Hepatocyte (in vitro differentiated cells): ENCODE data around the gene CNKSR1. TPM values are rescaled to one million over a fixed set of nuclear protein-coding genes. Genes with fewer than 3 reads are reported as not detected.

Experiments
- DNase-seq: peaks from one replicate; pipeline ENCODE4 v3.0.0-alpha.2; 2016; ENCODE audit warnings: low spot score
- H2AFZ ChIP-seq: fragments of 200-600 bp; sonication (generic); 2 replicates; pipeline ENCODE4 v1.6.0; 2016; ENCODE audit warnings: antibody characterized with exemption, mild to moderate bottlenecking
- H3K27ac ChIP-seq: fragments of 200-600 bp; sonication (generic); 2 replicates; pipeline ENCODE4 v1.5.1; 2016; ENCODE audit warnings: mild to moderate bottlenecking
- H3K27me3 ChIP-seq: fragments of 200-600 bp; sonication (generic); 2 replicates; pipeline ENCODE4 v1.6.1; 2016
- H3K36me3 ChIP-seq: fragments of 200-600 bp; sonication (generic); replicated peaks from 2 replicates; pipeline ENCODE4 v1.5.1; 2016; ENCODE audit warnings: low read depth; ENCODE audit not compliant: insufficient read depth
- H3K4me1 ChIP-seq: fragments of 200-600 bp; sonication (generic); 2 replicates; pipeline ENCODE4 v1.5.1; 2016; ENCODE audit warnings: mild to moderate bottlenecking, moderate library complexity; ENCODE audit not compliant: insufficient read depth
- H3K4me2 ChIP-seq: fragments of 200-600 bp; sonication (generic); 2 replicates; pipeline ENCODE4 v1.6.0; 2016
- H3K4me3 ChIP-seq: fragments of 200-600 bp; sonication (generic); 2 replicates; pipeline ENCODE4 v1.5.1; 2016; ENCODE audit warnings: mild to moderate bottlenecking
- H3K79me2 ChIP-seq: fragments of 200-600 bp; sonication (generic); 2 replicates; pipeline ENCODE4 v1.6.0; 2017; ENCODE audit warnings: mild to moderate bottlenecking
- H3K9me2 ChIP-seq: fragments of 200-600 bp; sonication (generic); replicated peaks from 2 replicates; pipeline ENCODE4 v1.6.0; 2017; ENCODE audit warnings: mild to moderate bottlenecking; ENCODE audit not compliant: insufficient read depth
- H3K9me3 ChIP-seq: fragments of 200-600 bp; sonication (generic); 2 replicates; pipeline ENCODE4 v1.5.1; 2016; ENCODE audit warnings: low read depth, mild to moderate bottlenecking
- H4K20me1 ChIP-seq: fragments of 200-600 bp; sonication (generic); 2 replicates; pipeline ENCODE4 v1.6.0; 2016; ENCODE audit warnings: mild to moderate bottlenecking; ENCODE audit not compliant: insufficient read depth, poor library complexity, severe bottlenecking
- CTCF ChIP-seq: fragments of 200-600 bp; sonication (generic); IDR thresholded peaks from 2 replicates; pipeline ENCODE4 v1.5.1; 2016; ENCODE audit warnings: antibody characterized with exemption, mild to moderate bottlenecking; ENCODE audit not compliant: poor library complexity
- EZH2 ChIP-seq: fragments of 200-600 bp; sonication (generic); IDR thresholded peaks from 2 replicates; pipeline ENCODE4 v1.6.1; 2016; ENCODE audit warnings: antibody characterized with exemption, mild to moderate bottlenecking, borderline replicate concordance
- EZH2phosphoT487 ChIP-seq: fragments of 200-600 bp; sonication (generic); IDR thresholded peaks from one replicate; pipeline ENCODE4 v1.6.1; 2018; ENCODE audit warnings: antibody characterized with exemption, mild to moderate bottlenecking, low read depth, moderate library complexity; ENCODE audit not compliant: unreplicated experiment, severe bottlenecking
- WGBS: methylation state at CpG from one replicate; pipeline ENCODE4 v1.1.6; 2016; ENCODE audit warnings: low lambda C conversion rate; ENCODE audit errors: missing lambda C conversion rate; 5-methylcytosine and 5-hydroxymethylcytosine counted together
- polyA plus RNA-seq: library from polyadenylated mRNA; unstranded; fragments of >200 nt; fragmentation: Nextera tagmentation; extraction: Ambion mirVana; gene quantifications from 2 replicates; pipeline ENCODE4 v1.2.1, GENCODE V29; 2016
- total RNA-seq: library from RNA; depleted of rRNA; stranded (reverse); fragments of >200 nt; gene quantifications from 2 replicates; pipeline ENCODE4 v1.2.3, GENCODE V29; 2014

The CNKSR1 gene
- total and polyA plus RNA-seq, 2 experiments from 2014 or later = 13.3 to 31.4 TPM

GRCh38 chr1:26203642-26204318 lies 26.5 kb downstream of the CNKSR1 start:
- DNase-seq = no peak
- Histone ChIP-seq H3K79me2 (no peaks in the 10 kb centered on the region), H3K9me3 (no peaks in the 10 kb centered on the region), H3K4me2 (no peak overlapping the region), H3K4me3 (no peak overlapping the region), H2AFZ (no peak overlapping the region), H3K9me2 (no peaks in the 10 kb centered on the region), H3K4me1 (no peaks in the 10 kb centered on the region), H3K27me3 (peaks cover 3% of the 10 kb centered on the region), H3K36me3 (no peaks in the 10 kb centered on the region), H3K27ac (no peak overlapping the region), H4K20me1 (no peaks in the 10 kb centered on the region)
- TF ChIP-seq EZH2 = no peak
- no peak for TF ChIP-seq EZH2phosphoT487
- no peak for TF ChIP-seq CTCF
- WGBS = 79% methylated on average over 9 of the region's 9 CpGs

DNA sequence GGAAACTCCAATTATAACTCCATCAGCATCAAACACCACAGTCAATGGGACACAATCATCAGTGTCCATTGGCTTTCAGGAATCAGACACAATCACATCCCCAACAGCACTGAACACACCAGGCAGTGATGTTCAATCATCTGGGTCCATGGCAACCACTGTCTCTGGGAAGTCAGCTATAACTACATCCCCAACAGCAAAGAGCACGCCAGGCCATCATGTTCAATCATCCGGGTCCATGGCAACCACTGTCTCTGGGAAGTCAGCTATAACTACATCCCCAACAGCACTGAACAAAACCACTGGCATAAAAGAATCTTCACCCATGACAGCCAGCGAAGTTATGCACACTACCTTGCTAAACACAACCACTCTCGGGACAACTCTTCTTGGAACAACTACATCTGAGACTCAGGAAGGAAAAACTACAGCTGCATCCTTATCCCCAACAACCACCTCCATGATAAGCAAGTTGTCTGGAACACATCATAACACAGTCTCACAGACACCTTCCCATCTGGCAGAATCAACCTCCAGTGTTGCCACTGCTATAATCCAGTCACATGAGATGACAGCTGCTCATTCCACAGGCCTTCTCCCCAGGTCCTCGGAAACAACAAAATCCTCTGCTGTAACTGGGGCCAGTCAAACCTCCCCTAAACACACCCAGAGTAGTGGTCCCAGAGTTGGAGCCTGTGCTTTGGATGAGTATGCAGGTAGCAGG lies 33.0 kb downstream of the CNKSR1 start:
- Histone ChIP-seq H3K79me2 (no peaks in the 10 kb centered on the region), H3K36me3 (no peaks in the 10 kb centered on the region), H3K27me3 (no peaks in the 10 kb centered on the region), H3K4me1 (no peaks in the 10 kb centered on the region), H3K27ac (no peak overlapping the region), H3K9me2 (no peaks in the 10 kb centered on the region), H4K20me1 (no peaks in the 10 kb centered on the region), H3K4me2 (no peak overlapping the region), H3K9me3 (no peaks in the 10 kb centered on the region), H2AFZ (no peak overlapping the region), H3K4me3 (no peak overlapping the region)
- WGBS = 77% methylated on average over 5 of the region's 5 CpGs
- DNase-seq = no peak
- TF ChIP-seq EZH2phosphoT487 = no peak
- TF ChIP-seq CTCF = no peak
- TF ChIP-seq EZH2 = no peak

DNA sequence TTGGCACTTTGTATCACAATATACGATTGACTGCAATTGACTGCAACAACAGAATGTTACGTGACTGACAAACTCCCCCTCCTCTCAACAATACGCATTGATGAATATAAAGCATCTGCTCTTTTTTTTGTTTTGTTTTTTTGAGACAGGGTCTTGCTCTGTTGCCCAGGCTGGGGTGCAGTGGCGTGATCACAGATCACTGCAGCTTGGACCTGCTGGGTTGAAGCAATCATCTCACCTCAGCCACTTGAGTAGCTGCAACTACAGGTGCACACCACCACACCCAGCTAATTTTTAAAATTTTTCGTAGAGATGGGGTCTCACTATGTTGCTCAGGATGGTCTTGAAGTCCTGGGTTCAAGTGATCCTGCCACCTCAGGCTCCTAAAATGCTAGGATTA lies 35.4 kb downstream of the CNKSR1 start:
- no peaks in the 10 kb centered on the region for H4K20me1 ChIP-seq
- no peak overlapping the region for H3K27ac ChIP-seq
- no peaks in the 10 kb centered on the region for H3K4me1 ChIP-seq
- no peaks in the 10 kb centered on the region for H3K36me3 ChIP-seq
- H3K9me3 ChIP-seq = no peaks in the 10 kb centered on the region
- no peak for DNase-seq
- H3K4me3 ChIP-seq = no peak overlapping the region
- H2AFZ ChIP-seq = no peak overlapping the region
- WGBS = 92% methylated on average over 5 of the region's 5 CpGs
- no peaks in the 10 kb centered on the region for H3K9me2 ChIP-seq
- TF ChIP-seq CTCF (no peak), EZH2 (no peak), EZH2phosphoT487 (no peak)
- H3K27me3 ChIP-seq = no peaks in the 10 kb centered on the region
- H3K79me2 ChIP-seq = no peaks in the 10 kb centered on the region
- no peak overlapping the region for H3K4me2 ChIP-seq
